Erythroblast (primary cell): Measurements from ENCODE around the gene RAD51C.
"Not testable (repeated sequence)": the region's sequence is repeated elsewhere in the genome, so short reads cannot be mapped to it uniquely, and the experiment has no call there.

Source experiments
- DNase-seq, 2 experiments: peaks; one replicate each; lab custom pipeline; 2025; lab: John Stamatoyannopoulos, UW
- GATA1 ChIP-seq: IDR thresholded peaks from 2 replicates; pipeline ENCODE4 v1.6.1; 2011; ENCODE audit warnings: low read depth, mild to moderate bottlenecking, control low read depth, low read length, moderate library complexity
- POLR2A ChIP-seq: IDR thresholded peaks from 2 replicates; pipeline ENCODE4 v1.6.1; 2011; ENCODE audit warnings: mild to moderate bottlenecking, low read length

Gene RAD51C

DNA sequence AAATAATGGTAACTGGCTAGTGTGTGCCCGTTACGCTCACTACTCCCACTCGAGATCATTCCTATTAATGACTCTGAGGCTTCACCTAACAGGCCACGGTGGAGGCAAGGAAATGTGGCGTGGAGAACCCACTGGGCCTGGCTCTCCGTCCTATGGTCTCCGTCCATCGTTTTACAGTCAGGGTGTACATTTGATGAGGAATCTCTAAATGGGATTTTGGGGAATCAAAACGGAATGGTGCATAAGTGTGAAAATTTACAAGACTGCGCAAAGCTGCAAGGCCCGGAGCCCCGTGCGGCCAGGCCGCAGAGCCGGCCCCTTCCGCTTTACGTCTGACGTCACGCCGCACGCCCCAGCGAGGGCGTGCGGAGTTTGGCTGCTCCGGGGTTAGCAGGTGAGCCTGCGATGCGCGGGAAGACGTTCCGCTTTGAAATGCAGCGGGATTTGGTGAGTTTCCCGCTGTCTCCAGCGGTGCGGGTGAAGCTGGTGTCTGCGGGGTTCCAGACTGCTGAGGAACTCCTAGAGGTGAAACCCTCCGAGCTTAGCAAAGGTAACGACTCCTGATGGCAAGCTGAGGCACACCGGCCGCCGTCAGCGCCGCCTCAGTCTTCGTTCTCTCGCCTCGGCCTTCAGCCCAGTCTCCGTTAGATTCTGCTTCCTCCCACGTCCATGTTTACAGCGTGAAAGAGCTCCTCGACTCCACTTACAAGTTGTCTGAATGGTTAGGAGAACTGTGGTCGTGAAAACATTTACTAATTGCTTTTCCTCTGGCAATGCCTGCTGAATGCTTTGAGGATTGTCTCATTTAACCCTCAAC lies at the start of gene RAD51C:
TSS of gene RAD51C (plus strand) at position 364 of the 817 bp plus-strand sequence. CDS start at position 406, 42 bp downstream.
- TF ChIP-seq GATA1 (no peak), POLR2A (peak; percentile 92)
- DNase-seq = peak; percentile 91

DNA sequence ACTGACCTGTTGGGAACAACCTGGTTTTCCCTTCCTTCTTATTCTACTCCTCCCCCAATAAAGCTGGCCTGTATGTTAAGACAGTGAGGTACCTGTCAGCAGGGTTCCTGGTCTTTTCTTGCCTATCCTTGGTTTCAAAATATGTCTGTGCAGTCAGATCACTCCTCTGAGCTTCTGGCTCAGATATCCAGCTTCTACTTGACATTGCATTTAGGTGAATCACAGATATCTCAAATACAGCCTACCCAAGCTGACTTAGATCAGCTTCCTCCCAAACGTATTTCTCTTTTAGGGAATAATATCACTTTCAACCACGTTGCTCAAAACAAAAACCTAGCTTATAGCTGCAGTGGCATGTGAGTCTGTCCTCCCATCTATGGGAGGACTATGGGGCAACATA lies 49.3 kb upstream of the RAD51C start:
- no peak for TF ChIP-seq POLR2A
- no peak for TF ChIP-seq GATA1
- DNase-seq = no peak

DNA sequence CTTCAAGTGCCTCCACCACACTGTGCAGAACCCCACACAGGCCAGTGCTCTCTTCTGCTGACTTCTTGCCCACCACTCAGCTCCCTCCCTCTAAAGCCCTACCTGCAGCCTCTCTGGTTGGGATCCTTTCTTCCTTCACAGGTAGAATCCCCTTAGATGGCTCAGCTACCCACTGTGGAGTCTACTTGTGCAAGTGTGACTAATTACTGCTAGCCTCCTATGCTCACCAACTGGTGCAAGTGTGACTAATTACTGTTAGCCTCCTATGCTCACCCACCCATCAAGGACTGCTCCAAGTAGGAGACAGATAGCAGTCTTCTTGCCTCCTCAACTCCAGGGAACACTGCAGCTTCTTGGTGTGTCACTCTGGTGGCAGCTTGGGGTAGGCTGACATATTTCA lies 44.2 kb upstream of the RAD51C start:
- TF ChIP-seq GATA1 (no peak), POLR2A (no peak)
- no peak for DNase-seq

DNA sequence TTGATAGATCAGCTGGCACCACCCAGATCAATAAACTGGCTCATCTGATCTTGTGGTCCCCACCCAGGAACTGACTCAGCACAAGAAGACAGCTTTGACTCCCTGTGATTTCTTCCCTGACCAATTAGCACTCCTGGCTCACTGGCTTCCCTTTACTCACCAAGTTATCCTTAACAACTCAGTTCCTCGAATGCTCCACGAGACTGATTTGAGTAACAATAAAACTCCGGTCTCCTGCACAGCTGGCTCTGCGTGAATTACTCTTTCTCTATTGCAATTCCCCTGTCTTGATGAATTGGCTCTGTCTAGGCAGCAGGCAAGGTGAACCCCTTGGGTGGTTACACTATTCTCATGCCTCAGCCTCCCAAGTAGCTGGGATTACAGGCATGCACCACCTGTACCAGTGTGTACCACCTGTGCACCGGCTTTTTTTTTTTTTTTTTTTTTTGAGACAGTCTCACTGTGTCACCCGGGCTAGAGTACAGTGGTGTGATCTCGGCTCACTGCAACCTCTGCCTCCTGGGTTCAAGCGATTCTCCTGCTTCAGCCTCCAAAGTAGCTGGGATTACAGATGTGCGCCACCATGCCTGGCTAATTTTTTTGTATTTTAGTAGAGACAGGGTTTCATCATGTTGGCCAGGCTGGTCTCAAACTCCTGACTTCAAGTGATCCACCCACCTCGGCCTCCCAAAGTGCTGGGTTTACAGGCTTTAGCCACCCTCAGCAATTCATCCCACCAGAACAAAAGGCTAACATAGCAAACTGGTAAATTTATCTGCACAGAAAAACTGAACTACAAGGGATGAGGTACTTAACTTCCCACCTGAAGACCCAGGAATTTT lies 34.2 kb upstream of the RAD51C start:
- peak in 1 of 2 experiments; percentile 28 for DNase-seq

DNA sequence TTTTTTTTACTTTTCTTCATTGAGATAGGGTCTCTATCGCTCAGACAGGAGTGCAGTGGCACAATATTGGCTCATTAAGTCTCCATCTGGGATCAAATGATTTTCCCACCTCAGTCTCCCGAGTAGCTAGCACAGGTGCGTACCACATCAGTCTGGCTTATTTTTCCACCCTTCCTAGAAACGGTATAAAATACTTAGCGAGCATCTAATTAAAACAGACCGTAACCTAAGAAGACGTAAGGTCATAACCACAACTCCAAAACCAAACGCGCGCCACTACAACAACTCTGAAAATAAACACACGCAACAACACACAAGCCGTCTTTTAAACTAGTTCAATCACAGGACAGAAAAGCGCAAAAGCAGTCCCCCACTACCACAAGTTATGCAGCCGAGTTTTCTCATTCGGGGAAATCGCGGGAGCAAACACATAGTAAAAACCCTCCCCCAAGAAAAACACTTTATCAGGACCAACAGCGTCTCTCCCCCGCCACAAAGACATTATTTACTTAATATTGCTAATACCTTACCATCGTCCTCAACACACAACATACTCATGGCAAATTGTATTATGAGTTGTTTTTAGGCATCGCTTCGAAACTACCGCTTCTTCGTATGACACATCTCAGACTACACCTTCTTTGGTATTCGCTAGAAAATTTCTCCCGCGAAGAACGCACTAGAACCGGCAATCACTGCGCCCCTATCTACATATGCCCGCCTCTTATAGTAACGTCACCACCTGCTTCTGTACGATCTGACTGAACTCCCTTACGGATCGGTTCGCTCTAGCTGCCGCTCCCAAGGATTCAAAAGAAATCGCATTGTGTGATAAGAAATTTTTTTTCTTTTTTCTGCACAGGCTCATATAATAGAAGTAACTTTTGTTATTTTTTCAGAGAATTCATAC lies 33.3 kb upstream of the RAD51C start:
- TF ChIP-seq GATA1 = no peak
- peak; percentile 100 for TF ChIP-seq POLR2A

DNA sequence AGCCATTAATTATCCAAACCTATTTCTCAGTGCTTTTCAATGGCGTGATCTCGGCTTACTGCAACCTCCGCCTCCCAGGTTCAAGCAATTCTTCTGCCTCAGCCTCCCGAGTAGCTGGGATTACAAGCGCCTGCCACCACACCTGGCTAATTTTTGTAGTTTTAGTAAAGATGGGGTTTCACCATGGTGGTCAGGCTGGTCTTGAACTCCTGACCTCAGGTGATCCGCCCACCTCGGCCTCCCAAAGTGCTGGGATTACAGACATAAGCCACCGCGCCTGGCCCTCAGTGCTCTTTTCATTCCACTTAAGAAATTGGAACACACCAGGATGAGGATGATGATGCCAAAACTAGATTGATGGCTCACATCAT lies 32.7 kb upstream of the RAD51C start:
- not testable (repeated sequence) for DNase-seq

More for the DNA sequence above, 33.3 kb upstream of the RAD51C start:
- peak; percentile 94 for DNase-seq

DNA sequence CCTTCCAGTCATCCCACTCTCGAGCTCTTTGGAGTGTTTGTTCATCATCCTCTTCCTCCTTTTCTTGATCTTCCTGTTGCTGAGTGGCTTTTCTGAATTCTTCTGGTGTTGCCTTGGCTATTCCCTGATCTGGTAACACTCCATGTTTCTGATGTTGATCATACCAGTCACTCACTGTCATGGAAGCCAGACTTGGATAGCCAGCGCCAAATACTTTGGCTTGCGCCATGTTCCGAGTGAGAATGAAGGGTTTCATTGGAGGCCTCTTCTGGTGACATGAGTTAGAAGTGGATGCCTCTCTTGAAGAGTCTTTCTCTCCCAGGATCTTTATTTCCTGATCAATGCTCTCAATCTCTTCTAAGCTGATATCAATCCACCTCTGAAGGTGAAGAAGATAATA lies 31.8 kb upstream of the RAD51C start:
- no peak for TF ChIP-seq GATA1

DNA sequence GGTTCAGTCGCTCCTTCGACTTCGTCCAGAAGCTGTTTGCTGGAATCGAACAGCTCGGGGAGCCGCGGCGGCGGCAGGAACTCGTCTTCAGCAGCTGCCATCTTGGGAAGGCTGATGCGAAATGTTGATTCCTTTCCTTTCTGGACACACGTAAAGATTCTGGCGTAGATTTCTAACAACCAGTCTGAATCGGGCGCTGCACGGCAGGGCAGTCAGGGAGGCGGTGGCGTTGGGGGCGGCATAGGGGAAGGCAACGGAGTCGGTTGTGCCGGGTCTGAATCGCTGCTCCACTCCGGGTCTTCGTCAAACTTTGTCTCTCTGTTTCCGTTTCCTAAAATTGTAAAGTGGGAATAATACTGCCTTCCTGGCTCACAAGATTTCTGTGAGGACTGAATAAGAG lies 30.9 kb upstream of the RAD51C start:
- no peak for TF ChIP-seq GATA1
- no peak for TF ChIP-seq POLR2A
- no peak for DNase-seq

More for the DNA sequence above, 31.8 kb upstream of the RAD51C start:
- DNase-seq = no peak

DNA sequence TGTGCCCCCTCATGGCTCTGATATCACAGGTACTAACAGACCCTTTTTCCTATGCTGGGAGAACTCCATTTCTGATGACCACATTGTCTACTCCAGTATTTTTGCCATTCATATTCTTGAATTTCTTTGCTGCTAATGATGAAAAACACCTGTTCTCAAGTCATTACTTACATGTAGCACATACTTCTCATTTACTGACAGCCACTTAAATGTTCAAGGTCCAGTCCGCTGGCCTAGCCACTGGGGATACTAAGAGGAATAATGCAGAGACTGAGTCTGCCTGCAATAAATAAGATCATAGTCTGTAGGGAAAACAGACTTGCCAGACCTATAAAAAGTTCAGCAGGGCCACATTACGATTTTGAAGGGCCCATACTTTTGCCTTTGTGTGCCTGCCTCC lies 28.1 kb upstream of the RAD51C start:
- no peak for DNase-seq
- TF ChIP-seq GATA1 (no peak), POLR2A (no peak)

DNA sequence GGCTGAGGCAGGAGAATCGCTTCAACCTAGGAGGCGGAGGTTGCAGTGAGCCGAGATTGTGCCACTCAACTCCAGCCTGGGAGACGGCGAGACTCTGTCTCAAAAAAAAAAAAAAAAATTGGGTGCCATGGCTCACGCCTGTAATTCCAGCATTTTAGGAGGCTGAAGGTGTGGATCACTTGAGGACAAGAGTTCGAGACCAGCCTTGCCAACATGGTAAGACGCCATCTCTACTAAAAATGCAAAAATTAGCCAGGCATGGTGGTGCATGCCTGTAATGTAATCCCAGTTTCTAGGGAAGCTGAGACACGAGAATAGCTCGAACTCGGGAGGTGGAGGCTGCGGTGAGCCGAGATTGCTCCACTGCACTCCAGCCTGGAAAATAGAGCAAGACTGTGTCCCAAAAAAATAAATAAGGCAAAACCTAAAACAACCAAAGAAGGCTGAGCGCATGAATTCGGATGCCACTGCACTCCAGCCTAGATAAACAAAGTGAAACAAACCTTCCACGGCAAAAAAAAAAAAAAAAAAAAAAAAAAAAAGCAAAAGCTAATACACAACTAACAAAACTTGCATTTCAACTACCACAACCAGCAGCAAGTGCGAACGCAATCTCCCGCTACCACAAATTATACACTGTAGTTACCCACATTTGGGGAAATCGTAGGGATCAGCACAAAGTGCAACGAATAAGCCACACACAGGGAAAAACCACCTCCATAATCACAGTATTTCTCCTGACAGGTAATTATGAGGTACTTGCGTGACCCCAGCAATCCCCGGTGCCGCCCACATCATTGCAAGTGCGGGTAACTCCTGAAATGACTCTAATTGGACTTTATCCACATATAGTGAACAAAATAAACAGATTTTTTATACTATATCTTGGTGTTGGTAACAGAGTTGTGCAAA lies 26.2 kb upstream of the RAD51C start:
- DNase-seq = no peak
- TF ChIP-seq POLR2A (peak; percentile 34), GATA1 (no peak)

DNA sequence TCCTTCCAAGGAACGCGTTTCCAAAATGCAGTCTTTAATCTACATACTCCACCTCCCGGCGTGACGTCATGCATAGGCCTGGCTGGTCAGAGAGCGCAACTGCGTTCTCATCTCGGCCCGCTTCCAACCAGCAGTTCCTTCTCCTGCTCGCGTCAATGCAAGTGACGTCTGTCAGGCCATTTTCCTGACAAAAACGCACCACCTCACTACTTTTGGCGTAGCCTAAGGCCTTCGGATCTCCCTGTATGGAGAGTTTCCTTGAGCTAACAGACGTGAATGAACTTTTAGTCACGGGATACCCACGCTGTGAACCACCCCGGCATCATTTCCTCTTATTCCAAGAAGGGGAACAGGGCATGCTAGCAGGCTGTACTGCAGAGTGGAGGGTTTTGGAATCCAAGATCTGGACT lies 25.5 kb upstream of the RAD51C start:
- TF ChIP-seq POLR2A = peak; percentile 6
- no peak for TF ChIP-seq GATA1
- peak; percentile 89 to 90 for DNase-seq

DNA sequence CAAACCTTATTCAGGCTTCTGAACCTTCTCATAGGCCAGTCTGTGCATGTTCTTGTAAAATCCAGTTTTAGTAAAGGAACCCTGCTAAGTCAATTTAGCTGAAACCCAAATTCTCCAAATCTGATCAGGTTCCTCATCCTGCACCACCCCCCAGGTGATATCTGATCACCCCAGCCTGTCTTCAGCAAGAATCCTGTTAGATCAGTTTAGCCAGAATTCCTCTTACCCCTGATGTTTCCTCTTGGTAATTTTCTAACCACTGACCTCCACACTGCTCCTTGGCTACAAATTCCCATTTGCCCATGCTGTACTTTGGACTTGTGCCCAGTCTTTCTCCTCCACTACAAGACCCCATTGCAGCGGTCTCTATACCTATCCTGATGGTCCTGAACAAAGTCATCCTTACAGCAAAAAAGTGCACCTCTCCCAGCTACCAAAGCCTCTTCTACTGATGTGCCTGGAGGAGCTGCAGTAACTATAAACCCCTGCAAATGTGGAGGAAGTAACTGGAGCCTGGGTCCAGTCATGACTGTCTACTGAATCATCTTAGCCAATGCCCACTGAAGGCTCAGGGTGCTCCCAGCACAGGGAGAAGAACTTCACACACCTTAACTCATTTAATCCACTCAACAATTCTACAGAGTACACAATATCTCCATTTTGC lies 24.3 kb upstream of the RAD51C start:
- no peak for DNase-seq
- no peak for TF ChIP-seq GATA1
